Measurements from ENCODE around the gene CYBC1. TPM values are rescaled to one million over a fixed set of nuclear protein-coding genes. Genes with fewer than 3 reads are reported as not detected.

Gene CYBC1
- total and polyA plus RNA-seq, 8 donors, result 35.9 to 196 (median 44.3) TPM

DNA sequence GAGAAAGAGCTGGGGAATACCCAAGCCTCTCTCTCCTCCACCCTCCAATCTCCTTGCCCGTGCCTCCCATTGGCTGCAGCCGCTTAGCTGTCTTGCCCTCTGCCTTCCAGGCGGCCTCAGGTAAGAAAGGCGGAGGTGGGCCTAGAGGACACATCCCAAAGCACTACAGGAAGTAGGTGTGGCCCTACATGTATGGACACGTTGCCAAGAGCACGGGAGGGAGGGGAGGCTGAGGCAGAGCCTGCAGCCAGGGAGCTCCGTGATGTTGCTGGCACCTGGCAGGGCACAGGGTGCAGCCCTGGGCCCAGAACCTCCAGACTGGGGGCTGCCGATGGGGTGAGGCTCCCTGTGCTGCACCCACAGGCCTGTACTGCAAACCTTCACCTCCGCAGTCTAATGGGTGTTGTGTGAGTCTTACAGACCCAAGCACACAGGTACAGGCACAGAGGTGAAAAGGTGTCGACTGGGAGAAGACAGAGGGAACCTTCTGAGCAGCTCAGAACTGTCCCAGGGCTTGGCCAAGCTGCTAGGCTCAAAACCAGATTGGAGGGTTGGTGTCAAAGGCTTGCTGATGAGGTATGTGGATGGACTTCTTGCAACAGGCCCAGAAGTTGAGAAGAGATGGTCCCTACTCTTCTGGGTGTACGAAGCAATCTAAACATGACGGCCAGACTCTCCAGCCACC is 45.4 kb upstream of the CYBC1 start:
- no peaks in the 10 kb centered on the region for H3K36me3 ChIP-seq
- intact Hi-C loops (cut with DNase I; ENCODE audit: low total_unique reads), result loop anchor here (10.0 kb wide), 1 partner anchor 59 kb away; no protein-coding TSS in a partner anchor
- H3K4me3 ChIP-seq, result no peak overlapping the region
- no peaks in the 10 kb centered on the region for H3K9me3 ChIP-seq
- 57 to 65% (median 58%) methylated on average over 8 to 12 of the region's 12 CpGs for WGBS, 5 donors
- TF ChIP-seq EP300 (IDR thresholded peaks at IDR 0.05) (no peak), POLR2A (IDR thresholded peaks at IDR 0.05) (no peak), POLR2AphosphoS5 (IDR thresholded peaks at IDR 0.05) (no peak)
- TF ChIP-seq, protein P1, sequence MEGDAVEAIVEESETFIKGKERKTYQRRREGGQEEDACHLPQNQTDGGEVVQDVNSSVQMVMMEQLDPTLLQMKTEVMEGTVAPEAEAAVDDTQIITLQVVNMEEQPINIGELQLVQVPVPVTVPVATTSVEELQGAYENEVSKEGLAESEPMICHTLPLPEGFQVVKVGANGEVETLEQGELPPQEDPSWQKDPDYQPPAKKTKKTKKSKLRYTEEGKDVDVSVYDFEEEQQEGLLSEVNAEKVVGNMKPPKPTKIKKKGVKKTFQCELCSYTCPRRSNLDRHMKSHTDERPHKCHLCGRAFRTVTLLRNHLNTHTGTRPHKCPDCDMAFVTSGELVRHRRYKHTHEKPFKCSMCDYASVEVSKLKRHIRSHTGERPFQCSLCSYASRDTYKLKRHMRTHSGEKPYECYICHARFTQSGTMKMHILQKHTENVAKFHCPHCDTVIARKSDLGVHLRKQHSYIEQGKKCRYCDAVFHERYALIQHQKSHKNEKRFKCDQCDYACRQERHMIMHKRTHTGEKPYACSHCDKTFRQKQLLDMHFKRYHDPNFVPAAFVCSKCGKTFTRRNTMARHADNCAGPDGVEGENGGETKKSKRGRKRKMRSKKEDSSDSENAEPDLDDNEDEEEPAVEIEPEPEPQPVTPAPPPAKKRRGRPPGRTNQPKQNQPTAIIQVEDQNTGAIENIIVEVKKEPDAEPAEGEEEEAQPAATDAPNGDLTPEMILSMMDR (IDR thresholded peaks at IDR 0.05), result no peak
- H3K4me1 ChIP-seq, result peaks cover 11 to 61% (median 43%) of the 10 kb centered on the region in 4 donors
- H3K27me3 ChIP-seq, result no peaks in the 10 kb centered on the region
- DNase-seq, result peak in 1 of 2 donors; percentile 62
- peak overlapping the region in 3 of 5 donors; percentile 86 to 91 (median 91) for H3K27ac ChIP-seq

DNA sequence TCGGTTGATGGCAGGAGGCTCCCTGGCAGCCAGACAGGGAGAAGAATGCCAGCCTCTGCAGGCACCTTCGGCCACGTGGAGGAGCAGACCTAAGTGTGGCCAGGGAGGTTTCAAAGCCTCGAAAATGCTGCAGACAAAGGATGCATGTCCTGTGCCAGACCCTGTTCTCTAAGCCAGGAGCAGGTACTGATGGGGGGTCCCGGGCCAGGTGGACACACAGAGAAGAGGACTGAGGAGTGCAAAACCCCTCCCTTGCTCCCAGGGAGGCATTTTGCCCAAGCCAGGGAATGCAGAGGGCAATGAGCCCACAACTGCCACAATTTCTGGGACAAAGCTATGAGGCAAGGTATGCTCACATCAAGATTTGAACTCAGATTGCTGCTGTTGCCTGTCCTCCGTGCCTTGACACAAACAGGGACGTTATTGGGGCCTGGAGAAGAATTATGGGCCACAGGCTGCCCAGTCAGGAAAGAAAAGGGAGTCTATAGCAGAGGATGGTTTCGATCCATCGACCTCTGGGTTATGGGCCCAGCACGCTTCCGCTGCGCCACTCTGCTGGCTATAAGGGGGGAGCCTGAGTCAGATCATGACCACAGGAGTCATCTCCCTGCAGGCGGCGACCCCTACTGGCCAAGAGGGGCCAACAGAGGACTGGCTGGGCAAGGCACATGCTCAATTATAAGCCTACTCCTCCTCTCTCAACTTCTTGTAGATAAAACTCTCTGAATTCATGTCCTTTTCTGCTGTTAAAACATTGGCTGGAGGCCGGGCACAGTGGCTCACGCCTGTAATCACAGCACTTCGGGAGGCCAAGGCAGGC is 43.9 kb upstream of the CYBC1 start:
- no peaks in the 10 kb centered on the region for H3K27me3 ChIP-seq
- peaks cover 11 to 63% (median 43%) of the 10 kb centered on the region in 4 donors for H3K4me1 ChIP-seq
- peaks cover 0 to 2% (median 1%) of the 10 kb centered on the region in 4 donors for H3K36me3 ChIP-seq
- 3 to 11% (median 6%) methylated on average over 17 of the region's 17 CpGs for WGBS, 5 donors
- H3K4me3 ChIP-seq, result no peak overlapping the region
- DNase-seq, result peak; percentile 88 to 95
- peak overlapping the region; percentile 42 to 91 (median 74) for H3K27ac ChIP-seq
- intact Hi-C loops (cut with DNase I; ENCODE audit: low total_unique reads), result loop anchor here (10.0 kb wide), 1 partner anchor 60 kb away; no protein-coding TSS in a partner anchor
- peak in 2 of 3 donors; percentile 29 to 53 for TF ChIP-seq POLR2AphosphoS5 (IDR thresholded peaks at IDR 0.05)
- TF ChIP-seq, protein P1 (IDR thresholded peaks at IDR 0.05), result peak in 6 of 7 experiments; percentile 15 to 98 (median 82)
- TF ChIP-seq EP300 (IDR thresholded peaks at IDR 0.05), result no peak
- TF ChIP-seq POLR2A (IDR thresholded peaks at IDR 0.05), result no peak
- no peaks in the 10 kb centered on the region for H3K9me3 ChIP-seq

DNA sequence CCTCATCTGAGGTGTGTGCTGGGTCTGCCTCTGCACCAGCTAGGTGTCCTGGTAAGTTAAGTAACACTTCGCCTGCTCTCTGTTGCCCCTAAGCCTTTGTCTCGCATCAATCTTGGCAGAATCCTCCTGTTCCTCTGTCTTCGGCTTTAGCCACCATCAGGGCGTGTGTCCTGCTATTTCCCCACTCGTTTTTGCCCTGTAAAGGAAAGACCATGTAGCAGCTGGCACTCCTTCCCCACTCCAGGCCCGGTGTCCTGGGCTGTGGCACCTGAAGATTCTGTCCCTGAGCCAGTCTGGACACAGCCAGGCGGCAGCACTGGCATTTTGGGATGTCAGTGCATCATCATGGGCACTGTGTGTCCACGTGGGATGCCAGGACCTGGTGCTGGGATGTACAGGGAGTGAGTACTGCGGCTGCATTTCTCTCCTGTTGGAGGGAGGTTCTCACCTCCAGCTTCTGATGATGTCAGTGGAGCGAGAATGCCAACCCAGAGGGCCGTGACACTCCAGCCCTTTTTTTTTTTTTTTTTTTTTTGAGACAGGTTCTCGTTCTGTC is 42.8 kb upstream of the CYBC1 start:
- Histone ChIP-seq H3K27me3 (no peaks in the 10 kb centered on the region), H3K4me3 (no peak overlapping the region), H3K9me3 (no peaks in the 10 kb centered on the region), H3K4me1 (peaks cover 11 to 61% (median 43%) of the 10 kb centered on the region in 4 donors), H3K36me3 (peaks cover 0 to 13% (median 13%) of the 10 kb centered on the region in 4 donors), H3K27ac (peak overlapping the region in 4 of 5 donors; percentile 28 to 91 (median 82))
- WGBS, 5 donors, result 80 to 84% (median 82%) methylated on average over 10 to 12 of the region's 12 CpGs
- no peak for DNase-seq
- TF ChIP-seq EP300 (IDR thresholded peaks at IDR 0.05) (no peak), POLR2A (IDR thresholded peaks at IDR 0.05) (no peak), POLR2AphosphoS5 (IDR thresholded peaks at IDR 0.05) (no peak)
- TF ChIP-seq, protein P1 (IDR thresholded peaks at IDR 0.05), result no peak
- intact Hi-C loops (cut with DNase I; ENCODE audit: low total_unique reads), result loop anchor here (10.0 kb wide), 1 partner anchor 61 kb away; no protein-coding TSS in a partner anchor
